Activated T-cell treated with anti-CD3 and anti-CD28 coated beads, Interleukin-2, amount 50 U/mL, for 4 hours (primary cell): Measurements from ENCODE around the gene STBD1. TPM values are rescaled to one million over a fixed set of nuclear protein-coding genes. Genes with fewer than 3 reads are reported as not detected.

Experiments used
- ATAC-seq, 2 donors: fragments of 200-7000 bp; cut with Tn5 transposase; one replicate each; pipeline ENCODE4 v1.10.0; 2021
- DNase-seq: peaks from one replicate; pipeline ENCODE4 v3.0.0-alpha.2; 2020
- H3K27me3 Mint-ChIP-seq: one replicate; pipeline ENCODE4 v1.8.0; 2021; ENCODE audit warnings: low read depth, mixed read lengths
- H3K36me3 Mint-ChIP-seq: one replicate; pipeline ENCODE4 v1.8.0; 2022; ENCODE audit warnings: mixed read lengths; ENCODE audit not compliant: insufficient read depth
- H3K4me1 Mint-ChIP-seq: one replicate; pipeline ENCODE4 v1.8.0; 2021; ENCODE audit warnings: low read depth, mixed read lengths
- H3K4me3 Mint-ChIP-seq: one replicate; pipeline ENCODE4 v1.8.0; 2021; ENCODE audit warnings: mild to moderate bottlenecking, moderate library complexity, mixed read lengths
- H3K9me3 Mint-ChIP-seq: one replicate; pipeline ENCODE4 v1.8.0; 2021; ENCODE audit warnings: mixed read lengths
- total RNA-seq, 3 donors: library from RNA; stranded (reverse); gene quantifications; one replicate each; pipeline ENCODE4 v1.2.1, GENCODE V29; 2021

The STBD1 gene
- total RNA-seq, 3 donors from 2014 or later: 0.23 to 0.52 (median 0.34) TPM

DNA sequence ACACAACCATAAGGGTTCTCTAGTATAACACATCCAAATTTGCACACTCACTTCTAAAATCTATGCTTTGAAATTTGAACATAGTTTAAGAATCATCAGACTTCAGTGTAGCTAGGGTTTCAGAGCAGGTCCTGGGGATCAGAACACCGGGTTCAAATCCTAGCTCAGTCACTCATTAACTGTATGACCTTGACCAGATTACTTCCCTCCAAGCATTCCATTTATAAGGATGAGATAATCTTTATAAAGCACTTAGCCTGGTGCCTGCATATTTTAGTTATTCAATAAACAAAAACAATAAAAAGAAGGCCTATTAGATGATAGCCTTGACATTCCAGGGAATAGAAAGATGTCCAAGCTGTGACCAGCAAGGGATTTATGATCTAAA is 4.8 kb upstream of the STBD1 start:
- ATAC-seq: no peak
- Mint-ChIP-seq H3K4me1 (peaks cover 38% of the 10 kb centered on the region), H3K9me3 (peaks cover 14% of the 10 kb centered on the region), H3K27me3 (no peaks in the 10 kb centered on the region), H3K4me3 (no peak overlapping the region), H3K36me3 (no peaks in the 10 kb centered on the region)
- no peak for DNase-seq

DNA sequence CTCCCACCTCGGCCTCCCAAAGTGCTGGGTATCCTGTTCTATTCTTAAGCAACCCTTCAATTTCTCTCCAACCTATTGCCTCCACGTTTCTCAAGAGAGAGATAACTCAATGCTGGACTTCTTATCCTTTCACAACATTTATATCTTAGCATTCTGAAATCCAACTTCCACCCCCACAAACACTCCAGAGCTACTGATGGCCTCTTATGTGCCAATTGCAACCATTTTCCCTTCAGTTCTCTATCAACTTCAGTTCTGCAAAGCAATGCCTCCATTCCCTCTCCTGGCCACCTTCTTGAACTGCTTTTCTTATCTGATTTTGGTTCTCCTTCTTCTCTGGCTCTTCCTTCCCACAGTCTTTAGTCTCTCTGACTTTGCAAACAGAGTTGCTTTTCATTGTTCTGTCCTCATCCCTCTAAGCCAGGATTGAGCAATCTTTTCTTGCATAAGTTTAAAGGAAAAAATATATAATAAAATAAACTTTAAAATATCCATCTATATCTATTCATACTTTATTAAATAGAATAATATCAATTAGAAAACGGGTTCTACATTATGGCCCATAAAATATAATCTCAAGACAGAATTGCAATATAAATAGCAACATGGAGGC is 3.6 kb upstream of the STBD1 start:
- Mint-ChIP-seq H3K9me3 (peaks cover 6% of the 10 kb centered on the region), H3K27me3 (no peaks in the 10 kb centered on the region), H3K36me3 (no peaks in the 10 kb centered on the region), H3K4me3 (no peak overlapping the region), H3K4me1 (peaks cover 38% of the 10 kb centered on the region)
- DNase-seq (no peak), ATAC-seq (no peak)

GRCh38 chr4:76305033-76305687 is 1.4 kb upstream of the STBD1 start:
- H3K4me1 Mint-ChIP-seq: peaks cover 38% of the 10 kb centered on the region
- peak overlapping the region; percentile 81 for H3K4me3 Mint-ChIP-seq
- DNase-seq: no peak
- H3K36me3 Mint-ChIP-seq: no peaks in the 10 kb centered on the region
- peak; percentile 40 to 43 for ATAC-seq
- no peaks in the 10 kb centered on the region for H3K9me3 Mint-ChIP-seq
- no peaks in the 10 kb centered on the region for H3K27me3 Mint-ChIP-seq

- DNase-seq: no peak
- no peaks in the 10 kb centered on the region for H3K36me3 Mint-ChIP-seq
- peaks cover 24% of the 10 kb centered on the region for H3K4me1 Mint-ChIP-seq
- ATAC-seq: peak; percentile 32 to 36
- H3K9me3 Mint-ChIP-seq: no peaks in the 10 kb centered on the region
- H3K4me3 Mint-ChIP-seq: peak overlapping the region; percentile 81
- no peaks in the 10 kb centered on the region for H3K27me3 Mint-ChIP-seq
These were observed 538 bp downstream of the STBD1 start for GRCh38 chr4:76306882-76307659.

GRCh38 chr4:76307660-76308014 is 1.1 kb downstream of the STBD1 start:
- ATAC-seq: no peak
- peak overlapping the region; percentile 81 for H3K4me3 Mint-ChIP-seq
- peaks cover 21% of the 10 kb centered on the region for H3K4me1 Mint-ChIP-seq
- DNase-seq: no peak
- H3K9me3 Mint-ChIP-seq: no peaks in the 10 kb centered on the region
- no peaks in the 10 kb centered on the region for H3K27me3 Mint-ChIP-seq
- H3K36me3 Mint-ChIP-seq: no peaks in the 10 kb centered on the region

DNA sequence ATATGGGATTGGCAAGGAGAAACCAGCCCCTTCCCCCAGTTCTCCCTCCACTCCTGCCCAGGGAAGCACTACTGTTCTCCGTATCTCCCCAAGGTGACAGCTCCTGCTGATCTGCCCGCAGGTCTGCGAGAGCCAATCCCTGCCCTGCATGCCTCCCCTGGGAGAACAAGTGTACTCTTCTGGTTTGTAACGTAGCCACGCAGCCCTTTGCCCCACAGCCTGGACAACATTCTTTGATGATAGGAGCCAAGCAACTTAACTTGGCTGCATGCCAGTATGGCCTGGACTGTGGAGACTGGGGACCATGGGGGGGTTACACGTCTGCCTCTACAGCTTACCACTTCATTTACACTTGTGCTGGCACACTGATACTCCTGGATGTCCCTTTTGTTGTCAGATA is 2.0 kb downstream of the STBD1 start:
- Mint-ChIP-seq H3K4me1 (peaks cover 18% of the 10 kb centered on the region), H3K4me3 (no peak overlapping the region)

GRCh38 chr4:76309939-76310550 is 3.5 kb downstream of the STBD1 start:
- H3K27me3 Mint-ChIP-seq: no peaks in the 10 kb centered on the region
- ATAC-seq (no peak), DNase-seq (no peak)
- no peak overlapping the region for H3K4me3 Mint-ChIP-seq
- peaks cover 8% of the 10 kb centered on the region for H3K4me1 Mint-ChIP-seq
- H3K9me3 Mint-ChIP-seq: no peaks in the 10 kb centered on the region
- no peaks in the 10 kb centered on the region for H3K36me3 Mint-ChIP-seq

More for the DNA sequence above, 2.0 kb downstream of the STBD1 start:
- Mint-ChIP-seq H3K9me3 (no peaks in the 10 kb centered on the region), H3K27me3 (no peaks in the 10 kb centered on the region), H3K36me3 (no peaks in the 10 kb centered on the region)
- DNase-seq (no peak), ATAC-seq (no peak)

- peaks cover 4% of the 10 kb centered on the region for H3K9me3 Mint-ChIP-seq
- peaks cover 2% of the 10 kb centered on the region for H3K4me1 Mint-ChIP-seq
- no peak overlapping the region for H3K4me3 Mint-ChIP-seq
- ATAC-seq (no peak), DNase-seq (no peak)
- H3K27me3 Mint-ChIP-seq: no peaks in the 10 kb centered on the region
- no peaks in the 10 kb centered on the region for H3K36me3 Mint-ChIP-seq
These were observed 4.2 kb downstream of the STBD1 start for GRCh38 chr4:76310683-76311082.

GRCh38 chr4:76311896-76312331 is 5.4 kb downstream of the STBD1 start:
- ATAC-seq (no peak), DNase-seq (no peak)
- no peak overlapping the region for H3K4me3 Mint-ChIP-seq
- peaks cover under 1% of the 10 kb centered on the region for H3K36me3 Mint-ChIP-seq
- peaks cover 5% of the 10 kb centered on the region for H3K27me3 Mint-ChIP-seq
- H3K9me3 Mint-ChIP-seq: peaks cover 15% of the 10 kb centered on the region
- H3K4me1 Mint-ChIP-seq: no peaks in the 10 kb centered on the region

GRCh38 chr4:76312457-76312856 is 5.9 kb downstream of the STBD1 start:
- Mint-ChIP-seq H3K4me1 (no peaks in the 10 kb centered on the region), H3K27me3 (peaks cover 11% of the 10 kb centered on the region), H3K36me3 (peaks cover 2% of the 10 kb centered on the region), H3K4me3 (no peak overlapping the region), H3K9me3 (peaks cover 21% of the 10 kb centered on the region)
- no peak for DNase-seq
- ATAC-seq: no peak

- H3K36me3 Mint-ChIP-seq: peaks cover 2% of the 10 kb centered on the region
- DNase-seq (no peak), ATAC-seq (no peak)
- no peak overlapping the region for H3K4me3 Mint-ChIP-seq
- H3K9me3 Mint-ChIP-seq: peaks cover 28% of the 10 kb centered on the region
- peaks cover 12% of the 10 kb centered on the region for H3K27me3 Mint-ChIP-seq
- H3K4me1 Mint-ChIP-seq: no peaks in the 10 kb centered on the region
These were observed 7.0 kb downstream of the STBD1 start for GRCh38 chr4:76313547-76313946.

GRCh38 chr4:76315267-76315918 is 8.9 kb downstream of the STBD1 start:
- peaks cover 2% of the 10 kb centered on the region for H3K36me3 Mint-ChIP-seq
- no peak overlapping the region for H3K4me3 Mint-ChIP-seq
- no peak for ATAC-seq
- H3K27me3 Mint-ChIP-seq: peaks cover 12% of the 10 kb centered on the region
- no peak for DNase-seq
- no peaks in the 10 kb centered on the region for H3K4me1 Mint-ChIP-seq
- H3K9me3 Mint-ChIP-seq: peaks cover 39% of the 10 kb centered on the region

DNA sequence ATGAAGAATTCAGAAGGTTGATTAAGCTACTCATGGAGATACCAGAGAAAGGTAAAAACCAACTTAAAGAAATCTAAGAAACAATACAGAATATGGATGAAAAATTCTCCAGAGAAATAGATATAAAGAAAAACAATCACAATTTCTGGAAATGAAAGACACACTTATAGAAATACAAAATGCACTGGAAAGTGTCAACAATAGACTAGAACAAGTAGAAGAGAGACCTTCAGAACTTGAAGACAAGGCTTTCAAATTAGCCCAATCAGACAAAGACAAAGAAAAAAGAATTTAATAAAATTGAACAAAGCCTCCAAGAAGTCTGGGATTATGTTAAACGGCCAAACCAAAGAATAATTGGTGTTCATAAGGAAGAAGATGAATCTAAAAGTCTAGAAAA is 9.6 kb downstream of the STBD1 start:
- DNase-seq: no peak
- Mint-ChIP-seq H3K4me1 (no peaks in the 10 kb centered on the region), H3K36me3 (peaks cover 2% of the 10 kb centered on the region), H3K27me3 (peaks cover 14% of the 10 kb centered on the region), H3K9me3 (peaks cover 44% of the 10 kb centered on the region), H3K4me3 (no peak overlapping the region)
- no peak for ATAC-seq

GRCh38 chr4:76322236-76322635 is 15.7 kb downstream of the STBD1 start:
- H3K36me3 Mint-ChIP-seq: no peaks in the 10 kb centered on the region
- no peak overlapping the region for H3K4me3 Mint-ChIP-seq
- ATAC-seq: no peak
- DNase-seq: no peak
- no peaks in the 10 kb centered on the region for H3K4me1 Mint-ChIP-seq
- peaks cover 45% of the 10 kb centered on the region for H3K9me3 Mint-ChIP-seq
- H3K27me3 Mint-ChIP-seq: peaks cover 6% of the 10 kb centered on the region
